GM13976 (cell line): ENCODE measurements around the gene OSBP2.

ENCODE experiments used
- DNase-seq: peaks from one replicate; pipeline ENCODE4 v3.0.0; 2012; ENCODE audit warnings: low spot score
- CTCF ChIP-seq: IDR thresholded peaks from 2 replicates; pipeline ENCODE4 v1.5.1; 2012; ENCODE audit warnings: borderline replicate concordance, mild to moderate bottlenecking; ENCODE audit not compliant: insufficient read depth; ENCODE audit errors: extremely low read depth, missing control alignments, control extremely low read depth
- in situ Hi-C: fragments of 300-500 bp; cut with MboI; formaldehyde crosslinking; loops from one replicate; pipeline ENCODE4 v1.12.0; 2022; ENCODE audit warnings: low sequenced_read_pairs, mixed read lengths, inconsistent platforms; ENCODE audit not compliant: unreplicated experiment

The OSBP2 gene

GRCh38 chr22:30944986-30945385, 250.3 kb downstream of the OSBP2 start:
- in situ Hi-C loops, result no loop called here
- TF ChIP-seq CTCF, result no peak
- DNase-seq, result no peak

- in situ Hi-C loops, result no loop called here
- DNase-seq, result no peak
- no peak for TF ChIP-seq CTCF
These were observed 251.0 kb downstream of the OSBP2 start for GRCh38 chr22:30945653-30946052.

GRCh38 chr22:30946354-30946753, 251.7 kb downstream of the OSBP2 start:
- DNase-seq, result no peak
- no peak for TF ChIP-seq CTCF
- in situ Hi-C loops, result no loop called here

GRCh38 chr22:30947173-30947815, 252.6 kb downstream of the OSBP2 start:
- DNase-seq, result no peak
- in situ Hi-C loops, result no loop called here
- TF ChIP-seq CTCF, result no peak

- no peak for TF ChIP-seq CTCF
- DNase-seq, result peak; percentile 37
- in situ Hi-C loops, result no loop called here
These were observed 253.3 kb downstream of the OSBP2 start for GRCh38 chr22:30947816-30948454.

GRCh38 chr22:30948930-30949342, 254.3 kb downstream of the OSBP2 start:
- no peak for TF ChIP-seq CTCF
- DNase-seq, result no peak
- in situ Hi-C loops, result no loop called here
